WTC11 (cell line): ENCODE results near the gene ADSL. TPM values are rescaled to one million over a fixed set of nuclear protein-coding genes. Genes with fewer than 3 reads are reported as not detected.

ENCODE experiments used
- ATAC-seq: fragments of 200-7000 bp; cut with Tn5 transposase; 2 replicates; pipeline ENCODE4 v1.10.0; 2021; ENCODE audit warnings: mild to moderate bottlenecking, moderate library complexity
- CTCF ChIA-PET: fragments of 300-600 bp; sonication (Branson Sonifier 250); formaldehyde crosslinking; loops from one replicate; lab custom pipeline; 2021; ENCODE audit warnings: antibody characterized with exemption; lab: Charles Lee
- POLR2A ChIA-PET: fragments of 350-600 bp; sonication (Branson Sonifier 250); formaldehyde crosslinking; loops from one replicate; lab custom pipeline; 2021; ENCODE audit warnings: antibody characterized with exemption; lab: Charles Lee
- DNase-seq: peaks from one replicate; pipeline ENCODE4 v3.0.0; 2021; ENCODE audit warnings: low spot score
- H3K27ac Mint-ChIP-seq: 2 replicates; pipeline ENCODE4 v1.8.0; 2021; ENCODE audit warnings: mixed read lengths
- H3K27me3 Mint-ChIP-seq: 2 replicates; pipeline ENCODE4 v1.8.0; 2021; ENCODE audit warnings: low read depth, mild to moderate bottlenecking, moderate library complexity, mixed read lengths
- H3K36me3 Mint-ChIP-seq: 2 replicates; pipeline ENCODE4 v1.8.0; 2021; ENCODE audit warnings: mixed read lengths
- H3K4me1 Mint-ChIP-seq: 2 replicates; pipeline ENCODE4 v1.8.0; 2022; ENCODE audit warnings: mixed read lengths
- H3K4me3 Mint-ChIP-seq: 2 replicates; pipeline ENCODE4 v1.8.0; 2021; ENCODE audit warnings: mild to moderate bottlenecking, moderate library complexity, mixed read lengths
- H3K9me3 Mint-ChIP-seq: 2 replicates; pipeline ENCODE4 v1.8.0; 2021; ENCODE audit warnings: mixed read lengths
- CBFB ChIP-seq: sonication (generic); formaldehyde crosslinking; IDR thresholded peaks from 2 replicates; pipeline ENCODE4 v1.8.1; 2022; ENCODE audit warnings: mild to moderate bottlenecking, low read depth, missing genetic modification reagents
- CREB1 ChIP-seq: sonication (generic); formaldehyde crosslinking; IDR thresholded peaks from 2 replicates; pipeline ENCODE4 v1.8.0; 2023; ENCODE audit warnings: mild to moderate bottlenecking, missing genetic modification reagents
- ELF4 ChIP-seq: sonication (generic); formaldehyde crosslinking; IDR thresholded peaks from 2 replicates; pipeline ENCODE4 v1.8.1; 2022; ENCODE audit warnings: low read depth, mild to moderate bottlenecking, moderate library complexity, missing genetic modification reagents
- ETV6 ChIP-seq: sonication (generic); formaldehyde crosslinking; IDR thresholded peaks from 2 replicates; pipeline ENCODE4 v1.8.1; 2022; ENCODE audit warnings: mild to moderate bottlenecking, missing genetic modification reagents
- FOXJ3 ChIP-seq: sonication (generic); formaldehyde crosslinking; IDR thresholded peaks from 2 replicates; pipeline ENCODE4 v1.9.0; 2021; ENCODE audit warnings: missing genetic modification reagents, mild to moderate bottlenecking, borderline replicate concordance
- HMGA2 ChIP-seq: fragments of 250-450 bp; sonication (Bioruptor Pico); IDR thresholded peaks from 2 replicates; pipeline ENCODE4 v1.4.0; 2021; ENCODE audit warnings: mild to moderate bottlenecking, moderate library complexity
- NFATC4 ChIP-seq: fragments of 250-450 bp; sonication (Bioruptor Pico); IDR thresholded peaks from 2 replicates; pipeline ENCODE4 v1.9.0; 2021; ENCODE audit warnings: mild to moderate bottlenecking
- OVOL2 ChIP-seq: fragments of 250-450 bp; sonication (Bioruptor Pico); IDR thresholded peaks from 2 replicates; pipeline ENCODE4 v1.9.0; 2021; ENCODE audit warnings: mild to moderate bottlenecking, borderline replicate concordance
- TCF7 ChIP-seq: sonication (generic); formaldehyde crosslinking; IDR thresholded peaks from 2 replicates; pipeline ENCODE4 v1.8.0; 2022; ENCODE audit warnings: mild to moderate bottlenecking, low read depth, missing genetic modification reagents, moderate library complexity
- USF1 ChIP-seq: sonication (generic); formaldehyde crosslinking; IDR thresholded peaks from 2 replicates; pipeline ENCODE4 v1.8.0; 2022; ENCODE audit warnings: mild to moderate bottlenecking, missing genetic modification reagents
- ZMAT4 ChIP-seq: fragments of 250-450 bp; sonication (Bioruptor Pico); IDR thresholded peaks from 2 replicates; pipeline ENCODE4 v1.9.0; 2021; ENCODE audit warnings: mild to moderate bottlenecking
- ZNF121 ChIP-seq: sonication (generic); formaldehyde crosslinking; IDR thresholded peaks from 2 replicates; pipeline ENCODE4 v1.8.0; 2023; ENCODE audit warnings: missing genetic modification reagents
- ZNF219 ChIP-seq: sonication (generic); formaldehyde crosslinking; IDR thresholded peaks from 2 replicates; pipeline ENCODE4 v1.8.0; 2023; ENCODE audit warnings: missing genetic modification reagents, mild to moderate bottlenecking, borderline replicate concordance
- ZNF263 ChIP-seq: sonication (generic); formaldehyde crosslinking; IDR thresholded peaks from 2 replicates; pipeline ENCODE4 v1.8.1; 2022; ENCODE audit warnings: low read depth, mild to moderate bottlenecking, moderate library complexity, missing genetic modification reagents
- ZNF317 ChIP-seq: sonication (generic); formaldehyde crosslinking; IDR thresholded peaks from 2 replicates; pipeline ENCODE4 v1.8.1; 2023; ENCODE audit warnings: low read depth, mild to moderate bottlenecking, moderate library complexity, missing genetic modification reagents, borderline replicate concordance
- ZSCAN18 ChIP-seq: fragments of 250-450 bp; sonication (Bioruptor Pico); IDR thresholded peaks from 2 replicates; pipeline ENCODE4 v2.1.2; 2022; ENCODE audit warnings: mild to moderate bottlenecking, moderate library complexity
- total RNA-seq: library from RNA; stranded (reverse); gene quantifications from 3 replicates; pipeline ENCODE4 v1.2.3, GENCODE V29; 2021
- TF ChIP-seq, protein P1 (sequence below): fragments of 250-450 bp; sonication (Bioruptor Pico); conservative IDR thresholded peaks from 2 replicates; pipeline ENCODE4 v1.9.0; 2021; ENCODE audit warnings: mild to moderate bottlenecking
- TF ChIP-seq, protein P2 (sequence below): sonication (generic); formaldehyde crosslinking; IDR thresholded peaks from 2 replicates; pipeline ENCODE4 v1.8.1; 2023; ENCODE audit warnings: mild to moderate bottlenecking, missing genetic modification reagents, borderline replicate concordance
- TF ChIP-seq, protein P3 (sequence below): sonication (generic); formaldehyde crosslinking; IDR thresholded peaks from 2 replicates; pipeline ENCODE4 v1.8.1; 2023; ENCODE audit warnings: mild to moderate bottlenecking, missing genetic modification reagents, moderate library complexity
- TF ChIP-seq, protein P4 (sequence below): fragments of 250-450 bp; sonication (Bioruptor Pico); IDR thresholded peaks from 2 replicates; pipeline ENCODE4 v1.9.0; 2021; ENCODE audit warnings: moderate library complexity, mild to moderate bottlenecking, inconsistent platforms, borderline replicate concordance
- TF ChIP-seq, protein P5 (sequence below): fragments of 200-600 bp; IDR thresholded peaks from 2 replicates; pipeline ENCODE4 v1.8.0; 2022; ENCODE audit warnings: antibody characterized with exemption

The ADSL gene
- total RNA-seq, 1 experiment from 2014 or later: 154 TPM

GRCh38 chr22:40425082-40425481, 78.8 kb downstream of the ADSL start (continued):
- TF ChIP-seq, protein P1, sequence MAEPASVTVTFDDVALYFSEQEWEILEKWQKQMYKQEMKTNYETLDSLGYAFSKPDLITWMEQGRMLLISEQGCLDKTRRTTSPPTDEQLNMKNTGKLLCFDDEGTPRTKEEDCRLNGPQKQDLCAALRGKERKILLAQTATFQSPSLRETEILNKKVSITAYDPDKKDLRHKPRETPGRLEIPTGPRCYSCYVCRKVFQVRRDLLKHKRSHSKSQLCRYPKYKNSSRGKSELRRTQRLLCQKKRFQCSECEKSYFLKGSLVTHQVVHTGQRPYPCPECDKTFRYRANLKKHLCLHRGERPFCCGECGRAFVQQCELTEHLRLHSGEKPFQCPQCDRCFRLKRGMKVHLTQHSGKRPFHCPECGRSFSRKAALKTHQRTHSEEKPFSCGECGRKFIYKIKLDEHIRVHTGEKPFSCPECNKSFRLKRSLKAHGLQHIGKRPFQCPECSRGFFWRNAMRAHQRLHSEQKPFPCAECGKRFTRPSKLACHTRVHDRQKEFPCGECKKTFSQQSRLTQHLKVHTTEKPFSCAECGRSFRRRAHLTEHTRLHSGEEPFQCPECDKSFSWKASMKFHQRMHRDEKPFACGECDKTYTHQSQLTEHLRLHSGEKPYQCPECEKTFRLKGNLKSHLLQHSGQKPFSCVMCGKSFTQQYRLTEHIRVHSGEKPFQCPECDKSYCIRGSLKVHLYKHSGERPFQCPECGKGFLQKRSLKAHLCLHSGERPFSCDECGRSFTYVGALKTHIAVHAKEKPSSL (CRISPR knock-in tag): no peak
- TF ChIP-seq, all 79 proteins: peak for 0

DNA sequence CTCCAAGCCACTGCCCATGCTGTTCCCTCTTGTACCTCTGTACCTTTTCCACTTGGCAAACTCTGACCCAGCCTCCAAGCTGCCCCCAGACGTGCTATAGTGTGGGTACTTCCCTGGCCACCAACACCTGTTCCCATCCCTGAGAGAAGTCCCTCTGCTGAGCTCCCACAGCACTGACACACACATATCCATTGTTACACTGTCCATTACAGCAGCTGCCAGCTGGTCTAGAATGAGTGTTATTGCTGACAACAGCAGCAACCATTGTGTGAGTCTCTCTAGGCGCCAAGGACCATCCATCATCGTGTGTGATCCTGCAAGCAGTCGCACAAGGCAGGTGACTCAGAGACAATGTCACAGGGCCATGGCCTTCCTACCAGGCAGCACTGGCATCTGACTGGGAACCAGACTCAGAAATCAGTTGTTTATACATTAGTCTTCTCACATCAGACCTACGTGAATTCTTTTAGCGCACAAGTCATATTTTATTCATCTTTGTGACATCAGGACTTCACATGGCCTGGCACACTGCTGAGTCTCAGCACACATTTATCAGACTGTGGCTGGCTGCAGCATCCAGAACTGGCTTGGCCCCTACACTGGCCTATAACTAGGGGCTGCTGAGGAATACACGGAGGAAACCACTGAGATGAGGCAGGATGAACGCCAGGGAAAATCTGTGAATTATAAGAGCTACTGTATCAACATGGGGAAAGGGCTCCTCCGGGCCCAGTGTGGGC, 80.5 kb downstream of the ADSL start:
- no peaks in the 10 kb centered on the region for H3K4me1 Mint-ChIP-seq
- TF ChIP-seq, protein P2, sequence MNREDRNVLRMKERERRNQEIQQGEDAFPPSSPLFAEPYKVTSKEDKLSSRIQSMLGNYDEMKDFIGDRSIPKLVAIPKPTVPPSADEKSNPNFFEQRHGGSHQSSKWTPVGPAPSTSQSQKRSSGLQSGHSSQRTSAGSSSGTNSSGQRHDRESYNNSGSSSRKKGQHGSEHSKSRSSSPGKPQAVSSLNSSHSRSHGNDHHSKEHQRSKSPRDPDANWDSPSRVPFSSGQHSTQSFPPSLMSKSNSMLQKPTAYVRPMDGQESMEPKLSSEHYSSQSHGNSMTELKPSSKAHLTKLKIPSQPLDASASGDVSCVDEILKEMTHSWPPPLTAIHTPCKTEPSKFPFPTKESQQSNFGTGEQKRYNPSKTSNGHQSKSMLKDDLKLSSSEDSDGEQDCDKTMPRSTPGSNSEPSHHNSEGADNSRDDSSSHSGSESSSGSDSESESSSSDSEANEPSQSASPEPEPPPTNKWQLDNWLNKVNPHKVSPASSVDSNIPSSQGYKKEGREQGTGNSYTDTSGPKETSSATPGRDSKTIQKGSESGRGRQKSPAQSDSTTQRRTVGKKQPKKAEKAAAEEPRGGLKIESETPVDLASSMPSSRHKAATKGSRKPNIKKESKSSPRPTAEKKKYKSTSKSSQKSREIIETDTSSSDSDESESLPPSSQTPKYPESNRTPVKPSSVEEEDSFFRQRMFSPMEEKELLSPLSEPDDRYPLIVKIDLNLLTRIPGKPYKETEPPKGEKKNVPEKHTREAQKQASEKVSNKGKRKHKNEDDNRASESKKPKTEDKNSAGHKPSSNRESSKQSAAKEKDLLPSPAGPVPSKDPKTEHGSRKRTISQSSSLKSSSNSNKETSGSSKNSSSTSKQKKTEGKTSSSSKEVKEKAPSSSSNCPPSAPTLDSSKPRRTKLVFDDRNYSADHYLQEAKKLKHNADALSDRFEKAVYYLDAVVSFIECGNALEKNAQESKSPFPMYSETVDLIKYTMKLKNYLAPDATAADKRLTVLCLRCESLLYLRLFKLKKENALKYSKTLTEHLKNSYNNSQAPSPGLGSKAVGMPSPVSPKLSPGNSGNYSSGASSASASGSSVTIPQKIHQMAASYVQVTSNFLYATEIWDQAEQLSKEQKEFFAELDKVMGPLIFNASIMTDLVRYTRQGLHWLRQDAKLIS (CRISPR knock-in tag): no peak
- TF ChIP-seq, protein P3, sequence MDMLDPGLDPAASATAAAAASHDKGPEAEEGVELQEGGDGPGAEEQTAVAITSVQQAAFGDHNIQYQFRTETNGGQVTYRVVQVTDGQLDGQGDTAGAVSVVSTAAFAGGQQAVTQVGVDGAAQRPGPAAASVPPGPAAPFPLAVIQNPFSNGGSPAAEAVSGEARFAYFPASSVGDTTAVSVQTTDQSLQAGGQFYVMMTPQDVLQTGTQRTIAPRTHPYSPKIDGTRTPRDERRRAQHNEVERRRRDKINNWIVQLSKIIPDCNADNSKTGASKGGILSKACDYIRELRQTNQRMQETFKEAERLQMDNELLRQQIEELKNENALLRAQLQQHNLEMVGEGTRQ (CRISPR knock-in tag): no peak
- TF ChIP-seq ZNF121 (CRISPR knock-in tag) (no peak), ZNF219 (CRISPR knock-in tag) (no peak), OVOL2 (no peak), USF1 (no peak), ETV6 (no peak), ELF4 (no peak), FOXJ3 (CRISPR knock-in tag) (no peak), ZMAT4 (CRISPR knock-in tag) (no peak), ZNF263 (CRISPR knock-in tag) (no peak), ZSCAN18 (no peak), TCF7 (CRISPR knock-in tag) (no peak), NFATC4 (no peak), HMGA2 (CRISPR knock-in tag) (no peak), ZNF317 (CRISPR knock-in tag) (no peak), CREB1 (no peak), CBFB (CRISPR knock-in tag) (no peak)
- TF ChIP-seq, protein P4, sequence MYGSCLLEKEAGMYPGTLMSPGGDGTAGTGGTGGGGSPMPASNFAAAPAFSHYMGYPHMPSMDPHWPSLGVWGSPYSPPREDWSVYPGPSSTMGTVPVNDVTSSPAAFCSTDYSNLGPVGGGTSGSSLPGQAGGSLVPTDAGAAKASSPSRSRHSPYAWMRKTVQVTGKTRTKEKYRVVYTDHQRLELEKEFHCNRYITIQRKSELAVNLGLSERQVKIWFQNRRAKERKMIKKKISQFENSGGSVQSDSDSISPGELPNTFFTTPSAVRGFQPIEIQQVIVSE (CRISPR knock-in tag): no peak
- TF ChIP-seq, protein P5, sequence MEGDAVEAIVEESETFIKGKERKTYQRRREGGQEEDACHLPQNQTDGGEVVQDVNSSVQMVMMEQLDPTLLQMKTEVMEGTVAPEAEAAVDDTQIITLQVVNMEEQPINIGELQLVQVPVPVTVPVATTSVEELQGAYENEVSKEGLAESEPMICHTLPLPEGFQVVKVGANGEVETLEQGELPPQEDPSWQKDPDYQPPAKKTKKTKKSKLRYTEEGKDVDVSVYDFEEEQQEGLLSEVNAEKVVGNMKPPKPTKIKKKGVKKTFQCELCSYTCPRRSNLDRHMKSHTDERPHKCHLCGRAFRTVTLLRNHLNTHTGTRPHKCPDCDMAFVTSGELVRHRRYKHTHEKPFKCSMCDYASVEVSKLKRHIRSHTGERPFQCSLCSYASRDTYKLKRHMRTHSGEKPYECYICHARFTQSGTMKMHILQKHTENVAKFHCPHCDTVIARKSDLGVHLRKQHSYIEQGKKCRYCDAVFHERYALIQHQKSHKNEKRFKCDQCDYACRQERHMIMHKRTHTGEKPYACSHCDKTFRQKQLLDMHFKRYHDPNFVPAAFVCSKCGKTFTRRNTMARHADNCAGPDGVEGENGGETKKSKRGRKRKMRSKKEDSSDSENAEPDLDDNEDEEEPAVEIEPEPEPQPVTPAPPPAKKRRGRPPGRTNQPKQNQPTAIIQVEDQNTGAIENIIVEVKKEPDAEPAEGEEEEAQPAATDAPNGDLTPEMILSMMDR: no peak
- ChIA-PET POLR2A (interaction anchor here (0.6 kb wide), 1 partner anchor 489 kb away, joined by 3 read pairs; no protein-coding TSS in a partner anchor), CTCF (interaction anchor here (0.5 to 2.6 kb wide), 5 partner anchors 10 to 62 kb away, joined by 3 to 16 read pairs (median 3); no protein-coding TSS in a partner anchor)
- H3K27ac Mint-ChIP-seq: no peak overlapping the region; the same call in 1 of the 2 replicates
- no peak for DNase-seq
- no peak overlapping the region for H3K4me3 Mint-ChIP-seq
- no peaks in the 10 kb centered on the region for H3K9me3 Mint-ChIP-seq
- no peaks in the 10 kb centered on the region for H3K27me3 Mint-ChIP-seq
- no peak for ATAC-seq
- H3K36me3 Mint-ChIP-seq: peaks cover 13% of the 10 kb centered on the region
